Adrenal gland (tissue), 12 donors: ENCODE measurements around the gene LYPD5. TPM values are rescaled to one million over a fixed set of nuclear protein-coding genes. Genes with fewer than 3 reads are reported as not detected.

ENCODE experiments used
- DNase-seq, 7 donors: peaks; one replicate each; pipeline ENCODE4 v3.0.0-alpha.2; 2019 to 2020
- H3K27ac ChIP-seq, 5 donors: fragments of 200-600 bp; sonication (generic) in 4 of 5; 1 replicate in 3 of 5; 2 replicates in 2 of 5; pipeline versions ENCODE4 v1.5.1 to v1.8.0; 2016 to 2020; ENCODE audit warnings: mild to moderate bottlenecking in 1 of 5
- H3K27me3 ChIP-seq: fragments of 200-600 bp; 2 replicates; pipeline ENCODE4 v1.8.0; 2021
- H3K36me3 ChIP-seq, 2 donors: fragments of 200-600 bp; replicated peaks in 1 of 2; 1 replicate in 1 of 2; 2 replicates in 1 of 2; pipeline versions ENCODE4 v1.5.1 to v1.8.0; 2018 to 2022
- H3K4me1 ChIP-seq, 2 donors: fragments of 200-600 bp; replicated peaks in 1 of 2; 1 replicate in 1 of 2; 2 replicates in 1 of 2; pipeline versions ENCODE4 v1.5.1 to v1.8.0; 2018 to 2021
- H3K4me3 ChIP-seq, 4 donors: fragments of 200-600 bp; sonication (generic) in 3 of 4; one replicate each; pipeline ENCODE4 v1.5.1; 2016 to 2018
- H3K9me3 ChIP-seq, 3 donors: fragments of 200-600 bp; sonication (generic) in 1 of 3; replicated peaks in 1 of 3; 1 replicate in 2 of 3; 2 replicates in 1 of 3; pipeline versions ENCODE4 v1.5.1 to v1.8.0; 2016 to 2021
- POLR2A ChIP-seq, 2 donors: fragments of 450-650 bp; IDR thresholded peaks; one replicate each; pipeline ENCODE4 v1.6.1; 2017; ENCODE audit warnings: antibody characterized with exemption in 2 of 2, mild to moderate bottlenecking in 2 of 2, moderate library complexity in 1 of 2
- WGBS, 4 donors: extraction: QIAGEN DNeasy Blood & Tissue Kit in 2 of 4; methylation state at CpG; one replicate each; pipeline versions ENCODE4 v1.1.5 to v1.1.7; 2013 to 2017; 5-methylcytosine and 5-hydroxymethylcytosine counted together
- intact Hi-C, 2 donors: fragments of 100-400 bp; cut with DNase I; formaldehyde crosslinking; loops; one replicate each; pipeline versions ENCODE4 v1.14.1 to v1.15.0; 2022 to 2023
- polyA plus RNA-seq, 3 donors: library from polyadenylated mRNA; stranded (reverse); fragments of 200-250 nt in 2 of 3; fragments of 350-450 nt in 1 of 3; fragmentation: Illumina TruSeq in 1 of 3; extraction: RNeasy Lipid Tissue Mini Kit (QIAGEN cat#74804) in 1 of 3; gene quantifications; one replicate each; pipeline ENCODE4 v1.2.3, GENCODE V29; 2013 to 2014
- total RNA-seq, 9 donors: library from RNA; depleted of rRNA in 4 of 9; stranded (reverse); fragments of >200 nt in 4 of 9; fragments of 120-200 nt in 1 of 9; fragmentation: NEBNext Ultra II Directional in 1 of 9; extraction: Animal tissue kit (Norgen Biotek cat#: 25700) in 1 of 9; gene quantifications; one replicate each; pipeline versions ENCODE4 v1.1.0 to v1.2.4, GENCODE V29; 2013 to 2023
- TF ChIP-seq, protein P1 (sequence below), 6 experiments: fragments of 450-650 bp in 4 of 6; fragments of 200-600 bp in 2 of 6; sonication (generic) in 1 of 6; IDR thresholded peaks; 1 replicate in 5 of 6; 2 replicates in 1 of 6; pipeline versions ENCODE4 v1.5.1 to v1.8.0; 2016 to 2021; ENCODE audit warnings: antibody characterized with exemption in 6 of 6, mild to moderate bottlenecking in 2 of 6, moderate library complexity in 1 of 6
- donor health status: healthy with polysubstance abuse.
- donor health status: Bipolar disorder and iron deficiency.
- donor health status: DM: yes; HTN: yes; CAD: no.
- donor health status: DM: no; HTN: no; CAD: no.
- donor health status: DM: no; HTN: no; CAD: no.
- donor health status: DM: yes; HTN: yes; CAD: no.

The LYPD5 gene
- total and polyA plus RNA-seq, 12 donors = 0.32 to 3.0 (median 0.91) TPM; not detected in 1

DNA sequence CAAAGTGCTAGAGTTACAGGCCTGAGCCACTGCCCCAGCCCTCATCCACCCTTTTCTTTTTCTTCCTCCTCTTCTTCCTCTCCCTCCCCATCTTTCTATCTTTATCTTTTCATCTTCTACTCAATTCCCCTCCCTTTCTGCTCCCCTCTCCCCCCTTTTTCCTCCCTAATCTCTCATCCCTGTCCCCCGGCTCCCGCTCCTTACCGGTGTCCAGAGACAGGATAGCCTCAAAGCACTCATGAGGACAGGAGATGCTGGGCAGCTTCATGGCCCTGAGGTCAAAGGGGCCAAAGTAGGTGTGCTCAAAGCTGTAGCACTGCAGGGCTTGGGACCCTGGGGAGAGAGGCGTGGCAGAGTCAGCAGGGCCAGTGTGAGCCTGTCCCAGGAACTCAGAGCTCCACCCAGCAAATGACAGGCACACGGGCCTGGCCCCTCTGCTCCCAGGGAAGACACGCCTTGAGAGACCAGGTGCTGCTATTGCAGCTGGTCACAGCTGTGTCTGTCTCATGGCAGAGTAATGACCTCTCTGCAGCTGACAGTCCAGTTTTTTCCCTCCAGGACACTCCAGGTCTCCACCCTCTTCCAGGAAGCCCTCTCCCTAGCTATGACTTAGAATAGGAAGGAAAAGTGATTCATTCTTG is 2.6 kb downstream of the LYPD5 start:
- H3K4me3 ChIP-seq = no peak overlapping the region
- H3K4me1 ChIP-seq = peaks cover 0 to 7% of the 10 kb centered on the region in 2 donors
- TF ChIP-seq POLR2A (IDR thresholded peaks at IDR 0.05) = no peak
- no peak for DNase-seq
- H3K27ac ChIP-seq = no peak overlapping the region
- WGBS, 4 donors = 77 to 90% (median 83%) methylated on average over 4 to 6 of the region's 6 CpGs
- intact Hi-C loops = no loop called here
- no peaks in the 10 kb centered on the region for H3K27me3 ChIP-seq
- no peaks in the 10 kb centered on the region for H3K9me3 ChIP-seq
- H3K36me3 ChIP-seq = no peaks in the 10 kb centered on the region

DNA sequence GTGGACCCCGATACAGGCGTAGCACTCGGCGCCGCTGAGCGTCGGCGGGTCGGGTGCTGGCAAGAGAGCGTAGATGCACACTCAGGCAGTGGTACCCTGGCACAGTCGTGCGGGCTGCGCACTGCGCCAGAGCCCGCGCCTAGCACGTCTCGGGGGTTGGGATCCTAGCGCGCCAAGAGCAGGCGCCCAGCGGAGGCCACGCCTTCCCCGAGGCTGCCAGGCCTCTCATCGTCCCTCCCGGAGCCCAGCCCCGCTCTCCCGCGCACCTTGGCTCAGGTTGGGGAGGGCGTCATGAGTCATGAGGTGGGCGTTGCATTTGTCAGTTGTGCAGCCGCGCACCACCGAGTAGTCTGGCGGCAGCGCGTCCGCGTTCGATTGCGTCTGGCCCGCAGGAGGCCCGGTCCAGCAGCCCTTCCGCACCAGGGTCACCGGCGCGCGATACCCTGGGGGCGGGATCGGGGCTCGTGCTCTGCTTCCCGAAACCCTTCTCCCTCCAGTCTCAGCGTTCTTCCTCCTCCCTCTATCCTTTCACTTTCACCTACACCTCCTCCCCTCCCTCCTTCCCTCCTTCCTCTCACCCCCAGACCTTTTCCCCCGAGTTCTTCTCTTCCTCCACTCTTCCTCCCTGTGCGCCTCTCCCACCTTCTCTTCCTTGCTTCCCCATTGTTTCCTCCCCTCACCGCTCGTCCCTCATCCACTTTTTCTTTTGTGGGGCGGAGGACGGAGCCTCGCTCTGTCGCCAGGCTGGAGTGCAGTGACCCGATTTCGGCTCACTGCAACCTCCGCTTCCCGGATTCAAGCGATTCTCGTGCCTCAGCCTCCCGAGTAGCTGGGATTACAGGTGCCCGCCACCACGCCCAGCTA is 3.5 kb downstream of the LYPD5 start:
- peak overlapping the region in 2 of 4 donors; percentile 26 to 62 for H3K4me3 ChIP-seq
- intact Hi-C loops = no loop called here
- H3K36me3 ChIP-seq = no peaks in the 10 kb centered on the region
- TF ChIP-seq POLR2A (IDR thresholded peaks at IDR 0.05) = no peak
- TF ChIP-seq, protein P1, sequence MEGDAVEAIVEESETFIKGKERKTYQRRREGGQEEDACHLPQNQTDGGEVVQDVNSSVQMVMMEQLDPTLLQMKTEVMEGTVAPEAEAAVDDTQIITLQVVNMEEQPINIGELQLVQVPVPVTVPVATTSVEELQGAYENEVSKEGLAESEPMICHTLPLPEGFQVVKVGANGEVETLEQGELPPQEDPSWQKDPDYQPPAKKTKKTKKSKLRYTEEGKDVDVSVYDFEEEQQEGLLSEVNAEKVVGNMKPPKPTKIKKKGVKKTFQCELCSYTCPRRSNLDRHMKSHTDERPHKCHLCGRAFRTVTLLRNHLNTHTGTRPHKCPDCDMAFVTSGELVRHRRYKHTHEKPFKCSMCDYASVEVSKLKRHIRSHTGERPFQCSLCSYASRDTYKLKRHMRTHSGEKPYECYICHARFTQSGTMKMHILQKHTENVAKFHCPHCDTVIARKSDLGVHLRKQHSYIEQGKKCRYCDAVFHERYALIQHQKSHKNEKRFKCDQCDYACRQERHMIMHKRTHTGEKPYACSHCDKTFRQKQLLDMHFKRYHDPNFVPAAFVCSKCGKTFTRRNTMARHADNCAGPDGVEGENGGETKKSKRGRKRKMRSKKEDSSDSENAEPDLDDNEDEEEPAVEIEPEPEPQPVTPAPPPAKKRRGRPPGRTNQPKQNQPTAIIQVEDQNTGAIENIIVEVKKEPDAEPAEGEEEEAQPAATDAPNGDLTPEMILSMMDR (IDR thresholded peaks at IDR 0.05) = no peak
- H3K4me1 ChIP-seq = peaks cover 0 to 7% of the 10 kb centered on the region in 2 donors
- H3K27ac ChIP-seq = no peak overlapping the region
- no peaks in the 10 kb centered on the region for H3K9me3 ChIP-seq
- DNase-seq = peak in 5 of 7 donors; percentile 27 to 53 (median 33)
- peaks cover 1% of the 10 kb centered on the region for H3K27me3 ChIP-seq
- WGBS, 4 donors = 16 to 32% (median 24%) methylated on average over 34 to 70 of the region's 70 CpGs

DNA sequence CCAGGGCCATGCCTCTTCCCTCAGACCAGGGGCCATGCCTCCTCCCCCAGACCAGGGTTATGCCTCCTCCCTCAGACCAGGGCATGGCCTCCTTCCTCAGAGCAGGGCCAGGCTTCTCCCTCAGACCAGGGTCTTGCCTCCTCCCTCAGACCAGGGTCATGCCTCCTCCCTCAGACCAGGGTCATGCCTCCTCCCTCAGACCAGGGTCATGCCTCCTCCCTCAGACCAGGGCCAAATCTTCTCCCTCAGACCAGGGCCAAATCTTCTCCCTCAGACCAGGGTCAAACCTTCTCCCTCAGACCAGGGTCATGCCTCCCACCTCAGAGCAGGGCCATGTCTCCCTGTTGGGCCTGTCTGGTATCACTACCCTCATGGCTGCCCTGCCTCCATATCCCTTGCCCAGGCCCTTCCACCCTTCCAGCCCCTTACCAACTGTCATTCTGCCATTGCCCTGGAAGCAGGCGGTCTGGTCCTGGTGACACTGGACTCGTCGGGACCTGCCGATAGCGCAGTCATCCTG is 4.2 kb downstream of the LYPD5 start:
- intact Hi-C loops = no loop called here
- Histone ChIP-seq H3K4me3 (peak overlapping the region in 1 of 4 donors; percentile 62), H3K36me3 (no peaks in the 10 kb centered on the region), H3K27ac (no peak overlapping the region), H3K9me3 (no peaks in the 10 kb centered on the region), H3K4me1 (peaks cover 0 to 7% of the 10 kb centered on the region in 2 donors), H3K27me3 (peaks cover 3% of the 10 kb centered on the region)
- 34 to 55% (median 50%) methylated on average over 5 of the region's 5 CpGs for WGBS, 4 donors
- no peak for DNase-seq
- no peak for TF ChIP-seq POLR2A (IDR thresholded peaks at IDR 0.05)
- TF ChIP-seq, protein P1 (IDR thresholded peaks at IDR 0.05) = no peak

DNA sequence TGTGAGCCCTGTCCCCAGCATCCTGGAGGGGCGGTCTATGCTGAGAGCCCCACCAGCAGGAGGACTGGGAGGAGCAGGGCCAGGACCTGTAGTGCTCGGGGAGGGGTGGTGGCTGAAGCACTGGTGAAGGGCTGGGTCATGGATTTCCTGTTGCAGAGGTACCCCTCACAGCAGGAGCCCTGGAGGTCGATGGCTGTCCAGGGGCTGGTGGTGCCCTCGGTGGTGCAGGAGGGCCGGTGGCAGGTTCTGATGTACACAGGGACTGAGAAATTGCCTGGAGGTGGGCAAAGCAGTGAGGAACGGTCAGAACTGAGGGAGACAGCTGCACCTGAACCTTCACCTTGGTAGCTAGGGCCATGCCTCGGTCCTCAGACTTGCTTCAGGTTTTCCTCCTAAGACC is 4.7 kb downstream of the LYPD5 start:
- WGBS, 4 donors = 89 to 100% (median 90%) methylated on average over 2 to 7 of the region's 7 CpGs
- TF ChIP-seq, protein P1 (IDR thresholded peaks at IDR 0.05) = no peak
- no peak for TF ChIP-seq POLR2A (IDR thresholded peaks at IDR 0.05)

More for the DNA sequence above, 4.7 kb downstream of the LYPD5 start:
- intact Hi-C loops = no loop called here
- H3K27me3 ChIP-seq = peaks cover 3% of the 10 kb centered on the region
- H3K27ac ChIP-seq = no peak overlapping the region
- peaks cover 0 to 7% of the 10 kb centered on the region in 2 donors for H3K4me1 ChIP-seq
- no peak overlapping the region for H3K4me3 ChIP-seq
- no peak for DNase-seq
- no peaks in the 10 kb centered on the region for H3K36me3 ChIP-seq
- H3K9me3 ChIP-seq = no peaks in the 10 kb centered on the region
